Fibroblast of peridontal ligament (primary cell): ENCODE results near the gene TEDC1.
"Not testable (repeated sequence)": the region's sequence is repeated elsewhere in the genome, so short reads cannot be mapped to it uniquely, and the experiment has no call there.

ENCODE experiments used
- DNase-seq: peaks from one replicate; pipeline ENCODE4 v3.0.0-alpha.2; 2010; ENCODE audit errors: extremely low read depth

TEDC1 gene

DNA sequence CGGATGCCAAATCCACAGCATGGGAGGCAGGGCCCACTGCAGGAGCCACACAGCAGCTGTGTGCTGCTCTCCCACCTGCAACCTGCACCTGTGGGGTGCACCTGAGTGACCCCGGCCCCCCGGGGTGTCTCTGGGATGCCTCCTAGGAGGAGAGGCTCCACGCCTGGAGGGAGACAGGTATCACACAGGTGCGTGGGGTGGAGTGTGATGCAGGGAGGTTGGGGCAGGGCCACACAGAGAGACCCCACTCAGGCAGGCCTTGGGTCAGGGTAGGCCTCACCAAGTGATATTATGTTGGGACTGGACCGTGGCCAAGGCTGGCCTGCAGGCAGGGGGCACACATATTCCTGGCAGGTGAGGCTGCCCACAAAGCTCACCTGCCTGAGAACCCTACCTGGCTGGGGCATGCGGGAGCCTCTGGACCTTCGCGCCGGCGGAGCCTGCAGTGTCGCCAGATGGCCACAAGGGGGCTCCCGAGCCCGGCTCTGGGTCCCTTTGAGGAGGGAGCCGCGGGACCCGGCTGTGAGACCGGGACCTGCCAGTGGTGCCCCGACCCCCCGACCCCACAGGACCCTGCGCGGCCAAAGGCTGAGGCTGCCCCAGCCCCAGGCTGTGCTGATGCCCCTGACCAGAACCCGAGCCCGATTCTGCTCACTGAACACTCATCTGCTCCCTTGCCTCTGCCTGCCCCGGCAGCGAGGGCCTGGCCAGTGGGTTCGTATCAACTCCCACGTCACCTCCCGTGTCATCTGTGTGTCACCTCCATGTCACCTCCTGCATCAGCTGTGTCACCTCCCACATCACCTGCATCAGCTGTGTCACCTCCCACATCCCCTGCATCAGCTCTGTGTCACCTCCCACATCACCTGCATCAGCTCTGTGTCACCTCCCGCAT is 46.8 kb downstream of the TEDC1 start:
- DNase-seq, result peak; percentile 8

DNA sequence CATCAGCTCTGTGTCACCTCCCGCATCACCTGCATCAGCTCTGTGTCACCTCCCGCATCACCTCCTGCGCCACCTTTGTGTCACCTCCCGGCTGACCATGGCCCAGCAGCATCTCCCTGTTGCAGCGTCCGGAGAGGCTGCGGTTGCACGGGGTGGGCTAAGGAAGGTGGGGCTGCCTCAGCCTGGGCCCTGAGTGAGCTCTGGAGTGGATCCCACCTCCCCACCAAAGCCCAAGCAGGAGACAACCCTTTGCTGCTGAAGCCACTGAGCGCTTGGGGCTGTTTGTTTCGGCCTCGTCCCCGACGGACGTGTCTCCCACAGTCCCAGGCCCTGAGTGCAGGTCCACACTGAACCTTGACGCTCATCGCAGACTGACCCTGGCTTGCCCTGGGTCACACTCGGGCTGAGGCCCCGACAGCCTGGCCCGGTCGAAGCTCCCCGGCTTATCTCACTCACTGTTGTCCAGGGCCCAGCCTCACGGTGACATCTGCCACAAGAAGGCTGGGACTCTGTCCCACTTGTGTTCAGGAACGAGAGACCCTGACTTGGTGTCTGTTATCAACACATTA is 47.5 kb downstream of the TEDC1 start:
- DNase-seq, result no peak

DNA sequence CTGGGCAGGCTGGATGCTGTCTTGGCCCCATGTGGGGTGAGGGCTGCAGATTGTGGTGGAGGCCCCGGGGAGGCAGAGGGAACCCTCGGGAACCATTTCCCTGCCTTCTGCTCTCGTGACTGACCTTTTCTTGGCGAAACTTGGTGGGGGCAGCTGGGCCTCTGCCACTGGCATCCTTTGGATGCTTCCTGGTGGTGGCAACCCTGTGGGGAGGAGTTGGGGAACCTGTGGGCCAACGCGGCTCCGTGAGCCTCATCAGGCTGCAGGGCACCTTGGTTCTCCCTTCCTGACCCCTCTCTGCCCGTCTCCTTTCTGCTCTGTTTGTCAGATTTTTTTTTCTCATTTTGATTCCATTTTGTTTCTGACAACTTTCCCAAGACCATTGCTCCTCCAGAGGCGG is 49.8 kb downstream of the TEDC1 start:
- no peak for DNase-seq

DNA sequence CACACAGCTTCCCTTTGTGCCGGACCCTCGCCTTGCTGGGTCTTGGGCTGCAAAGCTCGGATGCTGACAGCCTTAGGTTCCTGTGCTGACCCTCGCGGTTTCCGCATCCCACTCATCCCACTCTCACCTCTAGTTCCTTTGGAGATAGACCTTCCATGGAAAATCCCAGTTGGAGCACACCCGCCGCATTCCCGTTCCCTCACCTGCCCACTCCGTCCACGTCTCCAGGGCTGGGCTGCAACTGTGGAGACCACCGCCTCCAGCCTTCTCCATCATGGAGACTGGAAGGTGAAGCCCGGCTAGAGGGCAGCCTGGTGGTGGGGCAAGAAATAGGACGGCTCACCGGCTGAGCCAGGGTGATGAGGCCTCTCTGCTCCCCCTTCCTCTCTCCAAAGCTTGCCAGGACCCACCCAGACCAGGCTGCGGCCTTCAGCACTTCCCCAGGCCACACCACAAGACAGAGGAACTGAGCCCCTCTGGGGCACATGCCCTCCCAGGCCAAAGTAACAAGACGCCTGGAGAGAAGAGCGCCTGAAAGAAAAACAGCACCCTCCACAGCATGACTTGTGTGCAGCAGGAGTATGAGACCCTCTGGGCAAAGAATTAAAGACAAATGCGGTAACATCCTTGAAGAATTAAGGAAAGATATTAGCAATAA is 50.3 kb downstream of the TEDC1 start:
- DNase-seq, result no peak

DNA sequence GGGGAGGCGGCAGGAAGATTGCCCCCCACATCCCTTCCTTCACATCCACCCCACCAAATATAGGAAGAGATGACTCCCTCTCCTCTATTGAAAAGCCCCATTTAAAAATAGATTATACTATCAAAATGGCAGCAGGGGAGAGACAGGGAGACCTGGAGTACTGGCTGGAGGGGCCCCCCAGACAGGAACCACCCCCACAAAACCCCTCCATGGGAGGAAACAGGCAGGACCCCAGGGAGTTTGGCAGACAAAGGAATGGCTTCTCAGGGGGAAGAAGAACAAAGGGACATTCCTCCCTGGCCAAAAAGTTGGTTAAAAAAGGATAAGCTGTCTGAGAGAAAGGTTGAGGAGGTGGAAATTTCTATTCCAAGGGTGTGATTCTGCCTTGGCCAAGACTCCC is 54.6 kb downstream of the TEDC1 start:
- DNase-seq, result not testable (repeated sequence)

DNA sequence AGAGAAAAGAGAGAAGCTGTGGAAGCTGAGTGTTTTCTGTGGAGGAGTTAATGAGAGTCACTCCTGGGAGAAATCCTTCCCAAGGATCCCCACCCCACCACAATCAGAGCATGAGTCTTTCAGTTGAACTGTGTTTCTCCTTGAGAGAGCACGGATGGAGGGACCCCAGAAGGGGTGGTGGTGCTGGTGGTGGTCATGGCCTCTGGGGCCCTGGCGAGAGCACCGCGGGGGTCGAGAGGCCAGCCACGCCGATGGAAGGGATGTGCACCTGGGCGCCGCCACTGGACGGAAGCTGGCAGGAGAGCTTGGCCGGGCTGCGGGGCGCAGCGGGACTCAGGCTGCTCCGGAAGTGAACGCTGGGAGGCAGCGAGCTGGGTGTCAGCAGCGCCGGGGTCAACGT is 55.4 kb downstream of the TEDC1 start:
- DNase-seq, result not testable (repeated sequence)

DNA sequence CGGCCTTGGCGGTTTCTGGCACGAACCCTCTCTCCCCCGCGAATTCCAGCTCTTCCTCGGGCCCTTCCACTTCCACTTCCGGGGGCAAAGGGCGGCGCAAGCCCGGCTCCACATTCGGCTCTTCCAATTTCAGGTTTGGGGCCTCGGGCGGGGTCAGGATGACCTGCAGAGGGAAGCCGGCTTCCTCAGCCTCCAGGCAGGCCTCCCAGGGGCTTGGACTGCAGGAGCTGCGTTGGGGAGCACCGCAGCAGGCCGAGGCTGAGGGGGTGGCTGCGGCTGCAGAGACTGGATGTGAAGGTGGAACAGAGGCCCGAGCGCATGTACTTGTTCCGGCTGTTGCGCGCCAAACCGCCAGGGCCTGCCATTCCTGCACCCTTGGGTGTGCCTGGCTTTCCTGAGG is 56.0 kb downstream of the TEDC1 start:
- not testable (repeated sequence) for DNase-seq

DNA sequence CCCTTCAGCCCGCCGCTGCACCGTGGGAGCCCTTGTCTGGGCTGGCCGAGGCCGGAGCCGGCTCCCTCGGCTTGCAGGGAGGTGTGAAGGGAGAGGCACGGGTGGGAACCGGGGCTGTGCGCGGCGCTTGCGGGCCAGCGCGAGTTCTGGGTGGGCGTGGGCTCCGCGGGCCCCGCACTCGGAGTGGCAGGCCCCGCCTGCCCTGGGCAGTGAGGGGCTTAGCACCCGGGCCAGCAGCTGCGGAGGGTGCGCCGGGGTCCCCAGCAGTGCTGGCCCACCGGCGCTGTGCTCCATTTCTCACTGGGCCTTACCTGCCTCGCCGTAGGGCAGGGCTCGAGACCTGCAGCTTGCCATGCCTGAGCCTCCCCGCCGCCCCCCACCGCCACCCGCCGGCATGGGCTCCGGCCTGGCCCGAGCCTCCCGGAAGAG is 56.7 kb downstream of the TEDC1 start:
- DNase-seq, result no peak
